HS-5 (cell line): ENCODE results near the gene RPL22L1.
"Not testable (repeated sequence)": the region's sequence is repeated elsewhere in the genome, so short reads cannot be mapped to it uniquely, and the experiment has no call there.

Experiments used
- DNase-seq: peaks from one replicate; pipeline ENCODE4 v3.0.0-alpha.2; 2012; ENCODE audit warnings: low read depth

The RPL22L1 gene

GRCh38 chr3:170877311-170877710 is 7.3 kb upstream of the RPL22L1 start:
- DNase-seq: not testable (repeated sequence)

- no peak for DNase-seq
These were observed 6.5 kb upstream of the RPL22L1 start for GRCh38 chr3:170876537-170876936.

- no peak for DNase-seq
These were observed 780 bp downstream of the RPL22L1 start for GRCh38 chr3:170869239-170869590.

- no peak for DNase-seq
These were observed 1.3 kb downstream of the RPL22L1 start for GRCh38 chr3:170868577-170869238.

- no peak for DNase-seq
These were observed 2.7 kb downstream of the RPL22L1 start for GRCh38 chr3:170867143-170867937.

GRCh38 chr3:170866499-170866898 is 3.5 kb downstream of the RPL22L1 start:
- DNase-seq: no peak

GRCh38 chr3:170865209-170866094 is 4.5 kb downstream of the RPL22L1 start:
- DNase-seq: no peak

GRCh38 chr3:170864525-170865208 is 5.3 kb downstream of the RPL22L1 start:
- no peak for DNase-seq

GRCh38 chr3:170863816-170864215 is 6.2 kb downstream of the RPL22L1 start:
- DNase-seq: no peak

- no peak for DNase-seq
These were observed 7.2 kb downstream of the RPL22L1 start for GRCh38 chr3:170862618-170863374.

GRCh38 chr3:170858599-170858998 is 11.4 kb downstream of the RPL22L1 start:
- no peak for DNase-seq

GRCh38 chr3:170852324-170852723 is 17.7 kb downstream of the RPL22L1 start:
- no peak for DNase-seq

- DNase-seq: no peak
These were observed 21.6 kb downstream of the RPL22L1 start for GRCh38 chr3:170848292-170848917.

GRCh38 chr3:170844377-170844776 is 25.6 kb downstream of the RPL22L1 start:
- DNase-seq: no peak

- no peak for DNase-seq
These were observed 29.6 kb downstream of the RPL22L1 start for GRCh38 chr3:170840291-170840859.

- no peak for DNase-seq
These were observed 30.4 kb downstream of the RPL22L1 start for GRCh38 chr3:170839518-170840100.

GRCh38 chr3:170836491-170836890 is 33.5 kb downstream of the RPL22L1 start:
- no peak for DNase-seq

- DNase-seq: no peak
These were observed 34.7 kb downstream of the RPL22L1 start for GRCh38 chr3:170835336-170835735.

GRCh38 chr3:170830580-170830979 is 39.4 kb downstream of the RPL22L1 start:
- no peak for DNase-seq
